ENCODE measurements around the gene VDAC1.

The VDAC1 gene, protein sequence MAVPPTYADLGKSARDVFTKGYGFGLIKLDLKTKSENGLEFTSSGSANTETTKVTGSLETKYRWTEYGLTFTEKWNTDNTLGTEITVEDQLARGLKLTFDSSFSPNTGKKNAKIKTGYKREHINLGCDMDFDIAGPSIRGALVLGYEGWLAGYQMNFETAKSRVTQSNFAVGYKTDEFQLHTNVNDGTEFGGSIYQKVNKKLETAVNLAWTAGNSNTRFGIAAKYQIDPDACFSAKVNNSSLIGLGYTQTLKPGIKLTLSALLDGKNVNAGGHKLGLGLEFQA

DNA sequence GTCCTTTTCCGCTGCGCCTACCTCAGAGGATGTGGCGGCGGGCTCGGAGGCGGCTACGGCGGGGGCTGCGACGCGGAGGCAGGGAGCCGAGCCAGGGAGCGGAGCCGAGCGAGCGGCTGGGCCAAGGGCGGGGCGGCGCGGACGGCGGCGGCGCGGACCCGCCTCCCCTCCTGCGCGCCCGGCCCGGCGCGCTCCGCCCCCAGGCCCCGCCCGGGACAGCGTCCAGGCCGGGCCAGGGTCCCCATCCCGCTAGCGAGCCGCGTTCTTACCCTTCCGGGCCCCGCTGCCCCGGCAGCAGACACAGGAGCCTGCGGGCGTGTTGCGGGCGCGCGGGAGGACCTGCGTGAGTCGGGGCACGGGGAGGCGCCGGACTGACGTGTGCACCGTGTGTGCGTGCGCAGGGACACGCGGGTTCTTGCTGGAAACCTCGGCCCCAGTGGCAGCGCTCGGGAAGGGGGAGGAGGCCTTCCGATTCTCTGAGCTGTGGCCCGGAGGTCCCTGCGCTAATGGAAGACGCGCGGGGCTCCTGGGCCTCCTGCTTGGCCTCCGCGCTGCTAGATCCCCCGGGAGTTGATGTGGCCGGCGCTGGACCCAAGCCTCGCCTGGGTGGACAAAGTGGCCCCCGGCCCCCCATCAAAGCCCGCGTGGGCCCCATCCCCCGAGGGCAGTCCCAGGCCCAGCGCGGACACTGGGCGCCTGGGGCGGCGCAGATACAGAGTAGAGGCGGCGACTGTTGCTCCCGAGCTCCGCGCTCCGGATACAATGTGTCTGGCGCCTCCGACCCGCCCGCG lies at the start of gene VDAC1:
TSS of gene VDAC1 (minus strand) at position 350 of the 791 bp plus-strand sequence. CDS start 11,963 bp downstream, outside the sequence.
- H3K27me3 ChIP-seq (ENCODE audit: insufficient read depth, low read depth, severe bottlenecking), result no peaks in the 10 kb centered on the region
- peaks cover 30% of the 10 kb centered on the region for H3K36me3 ChIP-seq
- DNase-seq, result peak; percentile 73
- peak within 1 kb of the TSS; percentile 96 for H3K27ac ChIP-seq
- TF ChIP-seq, protein P1, sequence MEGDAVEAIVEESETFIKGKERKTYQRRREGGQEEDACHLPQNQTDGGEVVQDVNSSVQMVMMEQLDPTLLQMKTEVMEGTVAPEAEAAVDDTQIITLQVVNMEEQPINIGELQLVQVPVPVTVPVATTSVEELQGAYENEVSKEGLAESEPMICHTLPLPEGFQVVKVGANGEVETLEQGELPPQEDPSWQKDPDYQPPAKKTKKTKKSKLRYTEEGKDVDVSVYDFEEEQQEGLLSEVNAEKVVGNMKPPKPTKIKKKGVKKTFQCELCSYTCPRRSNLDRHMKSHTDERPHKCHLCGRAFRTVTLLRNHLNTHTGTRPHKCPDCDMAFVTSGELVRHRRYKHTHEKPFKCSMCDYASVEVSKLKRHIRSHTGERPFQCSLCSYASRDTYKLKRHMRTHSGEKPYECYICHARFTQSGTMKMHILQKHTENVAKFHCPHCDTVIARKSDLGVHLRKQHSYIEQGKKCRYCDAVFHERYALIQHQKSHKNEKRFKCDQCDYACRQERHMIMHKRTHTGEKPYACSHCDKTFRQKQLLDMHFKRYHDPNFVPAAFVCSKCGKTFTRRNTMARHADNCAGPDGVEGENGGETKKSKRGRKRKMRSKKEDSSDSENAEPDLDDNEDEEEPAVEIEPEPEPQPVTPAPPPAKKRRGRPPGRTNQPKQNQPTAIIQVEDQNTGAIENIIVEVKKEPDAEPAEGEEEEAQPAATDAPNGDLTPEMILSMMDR (IDR thresholded peaks at IDR 0.05; ENCODE audit: low read depth, low read length), result no peak
- H3K4me3 ChIP-seq (ENCODE audit: low read depth, low read length), result peak within 1 kb of the TSS; percentile 92
- H3K9me3 ChIP-seq (ENCODE audit: severe bottlenecking), result no peaks in the 10 kb centered on the region

DNA sequence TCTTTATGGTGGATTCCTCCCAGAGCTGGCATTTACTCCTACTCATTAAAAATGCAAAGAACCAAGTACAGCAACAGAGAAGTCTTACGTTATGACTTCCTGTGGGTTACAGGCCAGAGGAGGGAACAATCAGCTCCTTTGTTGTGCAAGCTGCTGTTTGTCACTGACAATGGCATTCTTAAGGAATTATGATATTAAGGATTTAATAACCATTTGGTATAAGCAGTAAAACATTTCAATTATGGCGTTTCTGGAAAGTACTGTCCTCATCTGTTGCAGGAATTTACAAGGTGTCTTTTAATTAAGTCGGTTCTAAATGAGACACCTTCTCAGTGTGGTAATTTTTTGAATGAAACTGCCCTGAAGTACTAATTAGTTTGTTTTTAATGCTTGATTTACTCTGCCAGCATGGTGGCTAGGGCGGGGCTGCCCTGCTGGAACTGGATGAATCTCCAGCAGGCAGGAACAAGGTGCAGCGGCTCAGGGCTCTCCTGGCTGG lies 49.1 kb upstream of the VDAC1 start:
- no peaks in the 10 kb centered on the region for H3K36me3 ChIP-seq
- TF ChIP-seq, protein P1 (IDR thresholded peaks at IDR 0.05; ENCODE audit: low read depth, low read length), result no peak
- no peak overlapping the region for H3K4me3 ChIP-seq (ENCODE audit: low read depth, low read length)
- no peaks in the 10 kb centered on the region for H3K9me3 ChIP-seq (ENCODE audit: severe bottlenecking)
- H3K27ac ChIP-seq, result no peak overlapping the region
- H3K27me3 ChIP-seq (ENCODE audit: insufficient read depth, low read depth, severe bottlenecking), result no peaks in the 10 kb centered on the region
- DNase-seq, result no peak

DNA sequence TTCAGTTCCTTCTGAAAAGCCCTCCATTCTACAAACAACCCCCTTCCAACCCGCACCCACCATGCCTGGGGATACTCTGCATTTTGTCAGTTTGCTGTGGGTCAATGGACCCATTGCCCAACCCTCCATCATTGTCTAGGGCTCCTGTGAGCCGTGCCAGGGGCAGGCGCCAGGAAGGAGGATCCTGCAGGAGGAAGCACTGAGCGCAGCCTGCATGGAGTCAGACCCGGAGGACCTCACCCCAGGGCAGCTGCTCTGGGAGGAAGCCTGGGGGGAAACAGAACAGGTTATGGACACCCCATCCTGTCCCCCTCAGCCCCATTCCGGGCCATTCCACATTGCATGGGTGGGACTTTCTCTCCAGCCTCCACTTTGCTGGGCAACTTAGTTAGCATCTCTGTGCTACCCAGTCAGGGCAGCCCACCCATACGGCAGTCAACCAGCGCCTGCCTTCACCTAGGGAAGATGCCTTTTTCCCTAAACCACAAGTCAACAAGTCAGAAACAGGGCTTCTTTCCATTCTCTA lies 48.6 kb upstream of the VDAC1 start:
- DNase-seq, result no peak

DNA sequence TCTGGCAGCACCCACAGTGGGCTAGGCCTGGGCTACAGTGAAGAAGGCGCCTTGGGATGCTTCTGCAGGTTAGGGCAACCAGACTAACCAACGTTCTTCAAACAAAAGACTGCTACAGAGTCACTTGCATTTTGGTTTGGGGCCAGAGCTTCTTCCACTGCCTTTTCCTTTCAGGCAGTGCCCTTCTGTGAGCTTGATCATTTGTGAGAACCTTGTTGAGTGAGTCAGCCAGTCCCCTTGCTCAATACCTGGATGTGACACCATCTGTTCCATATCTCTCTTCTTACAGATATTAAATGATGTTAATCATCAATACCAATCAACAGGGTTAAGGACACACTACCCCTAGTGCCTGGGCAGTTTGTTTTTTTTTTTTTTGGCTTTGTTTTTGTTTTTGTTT lies 46.5 kb upstream of the VDAC1 start:
- TF ChIP-seq, protein P1 (IDR thresholded peaks at IDR 0.05; ENCODE audit: low read depth, low read length), result no peak
- Histone ChIP-seq H3K27ac (no peak overlapping the region), H3K9me3 (ENCODE audit: severe bottlenecking) (no peaks in the 10 kb centered on the region), H3K36me3 (no peaks in the 10 kb centered on the region), H3K4me3 (ENCODE audit: low read depth, low read length) (no peak overlapping the region), H3K27me3 (ENCODE audit: insufficient read depth, low read depth, severe bottlenecking) (no peaks in the 10 kb centered on the region)
- no peak for DNase-seq

More for the DNA sequence above, 48.6 kb upstream of the VDAC1 start:
- H3K36me3 ChIP-seq, result no peaks in the 10 kb centered on the region
- no peaks in the 10 kb centered on the region for H3K9me3 ChIP-seq (ENCODE audit: severe bottlenecking)
- TF ChIP-seq, protein P1 (IDR thresholded peaks at IDR 0.05; ENCODE audit: low read depth, low read length), result no peak
- no peak overlapping the region for H3K27ac ChIP-seq
- no peak overlapping the region for H3K4me3 ChIP-seq (ENCODE audit: low read depth, low read length)
- H3K27me3 ChIP-seq (ENCODE audit: insufficient read depth, low read depth, severe bottlenecking), result no peaks in the 10 kb centered on the region

DNA sequence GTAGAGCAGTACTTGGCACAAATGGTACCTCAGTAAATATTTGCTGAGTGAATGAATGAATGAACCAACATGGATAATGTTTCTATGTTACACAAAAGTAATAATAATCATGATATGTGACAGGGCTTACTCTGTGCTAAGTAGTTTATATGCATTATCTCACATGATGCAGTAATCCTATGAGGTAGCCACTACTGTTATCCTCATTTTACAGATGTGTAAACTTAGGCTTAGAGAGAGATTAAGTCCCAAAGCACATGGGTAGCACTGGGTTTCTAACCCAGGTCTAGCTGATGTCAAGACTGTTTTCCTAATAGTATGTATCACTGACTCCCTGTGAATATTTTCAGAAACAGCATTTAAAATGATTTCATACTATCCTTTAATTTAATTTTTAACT lies 44.1 kb upstream of the VDAC1 start:
- no peak for DNase-seq
- TF ChIP-seq, protein P1 (IDR thresholded peaks at IDR 0.05; ENCODE audit: low read depth, low read length), result no peak
- H3K27me3 ChIP-seq (ENCODE audit: insufficient read depth, low read depth, severe bottlenecking), result no peaks in the 10 kb centered on the region
- no peak overlapping the region for H3K27ac ChIP-seq
- no peaks in the 10 kb centered on the region for H3K9me3 ChIP-seq (ENCODE audit: severe bottlenecking)
- no peak overlapping the region for H3K4me3 ChIP-seq (ENCODE audit: low read depth, low read length)
- H3K36me3 ChIP-seq, result no peaks in the 10 kb centered on the region

All from WERI-Rb-1 (cell line).